ENCODE data around the gene PPP4R3B. TPM values are rescaled to one million over a fixed set of nuclear protein-coding genes. Genes with fewer than 3 reads are reported as not detected.
"Not testable (repeated sequence)": the region's sequence is repeated elsewhere in the genome, so short reads cannot be mapped to it uniquely, and the experiment has no call there.

Gene PPP4R3B
- total RNA-seq, 4 donors from 2014 or later: 30.6 to 71.3 (median 52.6) TPM

DNA sequence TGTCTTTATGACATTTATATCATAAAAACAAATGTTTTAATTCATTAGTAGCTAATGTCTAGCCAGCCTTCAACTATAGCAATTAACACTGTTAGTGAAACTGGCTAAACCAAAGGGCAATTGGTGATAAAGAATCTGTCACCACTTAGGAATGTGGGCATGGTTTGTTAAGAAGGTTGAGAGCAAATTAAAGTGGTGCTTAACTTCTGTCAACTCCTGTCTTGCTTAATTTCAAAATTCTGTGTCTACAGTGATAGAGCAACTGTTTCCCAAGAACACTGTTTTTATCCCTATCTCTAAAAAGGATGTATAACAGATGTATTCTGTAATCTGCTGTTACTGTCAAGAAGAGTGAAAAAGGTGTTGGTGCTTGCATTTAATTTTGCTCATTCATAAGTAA lies 61.4 kb downstream of the PPP4R3B start:
- Histone ChIP-seq H3K9me3 (peaks cover 0 to 2% (median 0%) of the 10 kb centered on the region in 3 donors), H3K27me3 (no peaks in the 10 kb centered on the region), H3K4me1 (peaks cover 0 to 7% (median 0%) of the 10 kb centered on the region in 3 donors), H3K36me3 (peaks cover 8 to 100% (median 16%) of the 10 kb centered on the region in 3 donors), H3K27ac (no peak overlapping the region), H3K4me3 (no peak overlapping the region)
- TF ChIP-seq POLR2A (IDR thresholded peaks at IDR 0.05): no peak
- TF ChIP-seq, protein P1, sequence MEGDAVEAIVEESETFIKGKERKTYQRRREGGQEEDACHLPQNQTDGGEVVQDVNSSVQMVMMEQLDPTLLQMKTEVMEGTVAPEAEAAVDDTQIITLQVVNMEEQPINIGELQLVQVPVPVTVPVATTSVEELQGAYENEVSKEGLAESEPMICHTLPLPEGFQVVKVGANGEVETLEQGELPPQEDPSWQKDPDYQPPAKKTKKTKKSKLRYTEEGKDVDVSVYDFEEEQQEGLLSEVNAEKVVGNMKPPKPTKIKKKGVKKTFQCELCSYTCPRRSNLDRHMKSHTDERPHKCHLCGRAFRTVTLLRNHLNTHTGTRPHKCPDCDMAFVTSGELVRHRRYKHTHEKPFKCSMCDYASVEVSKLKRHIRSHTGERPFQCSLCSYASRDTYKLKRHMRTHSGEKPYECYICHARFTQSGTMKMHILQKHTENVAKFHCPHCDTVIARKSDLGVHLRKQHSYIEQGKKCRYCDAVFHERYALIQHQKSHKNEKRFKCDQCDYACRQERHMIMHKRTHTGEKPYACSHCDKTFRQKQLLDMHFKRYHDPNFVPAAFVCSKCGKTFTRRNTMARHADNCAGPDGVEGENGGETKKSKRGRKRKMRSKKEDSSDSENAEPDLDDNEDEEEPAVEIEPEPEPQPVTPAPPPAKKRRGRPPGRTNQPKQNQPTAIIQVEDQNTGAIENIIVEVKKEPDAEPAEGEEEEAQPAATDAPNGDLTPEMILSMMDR (IDR thresholded peaks at IDR 0.05): no peak
- no peak for DNase-seq
- intact Hi-C loops (cut with DNase I): no loop called here

DNA sequence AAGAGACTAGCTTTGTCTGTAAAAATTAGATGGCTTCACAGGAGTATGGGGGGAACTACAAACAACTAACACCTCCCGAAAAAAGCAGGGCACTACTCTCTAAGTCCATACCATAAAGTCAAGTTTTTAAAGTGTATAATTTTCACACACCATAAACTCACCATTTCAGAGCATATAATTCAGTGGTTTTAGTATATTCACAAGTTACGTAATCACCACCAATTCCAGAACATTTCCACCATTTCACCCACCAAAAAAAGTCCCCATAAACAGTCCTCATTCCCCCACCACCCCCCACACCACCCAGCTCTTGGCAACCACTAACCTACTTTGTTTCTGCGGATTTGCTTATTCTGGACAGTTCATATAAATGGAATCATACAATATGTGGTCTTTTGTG lies 64.1 kb downstream of the PPP4R3B start:
- H3K36me3 ChIP-seq: peaks cover 8 to 99% (median 14%) of the 10 kb centered on the region in 3 donors
- WGBS, 2 donors: 94% methylated on average over 3 of the region's 3 CpGs

DNA sequence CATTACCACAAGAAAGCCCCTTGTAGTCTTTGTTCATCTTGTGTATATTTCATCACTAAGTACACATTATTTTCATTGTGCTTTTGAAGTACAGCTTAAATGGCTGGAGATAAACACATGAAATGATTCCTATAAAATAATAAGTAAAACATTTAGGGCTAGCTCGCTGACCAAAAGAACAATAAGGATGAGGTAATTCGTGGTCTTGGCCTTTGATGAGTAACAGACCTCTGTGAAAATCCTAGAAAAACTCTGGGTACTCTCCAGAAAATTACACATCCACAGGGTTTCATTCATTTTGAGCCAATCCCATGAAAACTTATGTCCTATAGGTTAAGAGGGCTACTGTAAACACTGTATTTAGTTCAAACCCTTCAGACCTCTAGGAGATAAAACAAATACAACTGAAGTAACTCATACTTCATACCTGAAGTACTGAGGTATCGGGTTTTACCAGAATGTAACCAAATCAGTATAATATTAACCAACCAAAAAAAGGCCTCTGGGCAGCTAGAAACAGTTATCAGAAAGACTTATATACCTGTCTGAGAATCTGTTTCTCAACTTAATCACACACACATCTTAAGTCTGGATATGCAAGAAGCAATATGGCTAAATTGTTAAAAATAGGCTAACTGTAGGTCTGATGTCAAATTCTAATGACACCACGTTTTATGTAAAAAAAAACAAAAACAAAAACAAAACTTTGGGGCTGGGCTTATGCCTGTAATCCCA lies 66.9 kb downstream of the PPP4R3B start:
- Histone ChIP-seq H3K27ac (no peak overlapping the region), H3K4me3 (no peak overlapping the region), H3K9me3 (no peaks in the 10 kb centered on the region), H3K27me3 (no peaks in the 10 kb centered on the region), H3K4me1 (no peaks in the 10 kb centered on the region), H3K36me3 (peaks cover 0 to 98% (median 2%) of the 10 kb centered on the region in 3 donors)
- 71 to 79% methylated on average over 4 of the region's 4 CpGs for WGBS, 2 donors
- intact Hi-C loops (cut with DNase I): no loop called here
- DNase-seq: no peak
- no peak for TF ChIP-seq POLR2A (IDR thresholded peaks at IDR 0.05)
- TF ChIP-seq, protein P1 (IDR thresholded peaks at IDR 0.05): no peak

More for the DNA sequence above, 64.1 kb downstream of the PPP4R3B start:
- DNase-seq: no peak
- Histone ChIP-seq H3K27ac (no peak overlapping the region), H3K4me3 (no peak overlapping the region), H3K27me3 (no peaks in the 10 kb centered on the region), H3K9me3 (no peaks in the 10 kb centered on the region), H3K4me1 (peaks cover 0 to 7% (median 0%) of the 10 kb centered on the region in 3 donors)
- TF ChIP-seq, protein P1 (IDR thresholded peaks at IDR 0.05): no peak
- no peak for TF ChIP-seq POLR2A (IDR thresholded peaks at IDR 0.05)
- intact Hi-C loops (cut with DNase I): no loop called here

DNA sequence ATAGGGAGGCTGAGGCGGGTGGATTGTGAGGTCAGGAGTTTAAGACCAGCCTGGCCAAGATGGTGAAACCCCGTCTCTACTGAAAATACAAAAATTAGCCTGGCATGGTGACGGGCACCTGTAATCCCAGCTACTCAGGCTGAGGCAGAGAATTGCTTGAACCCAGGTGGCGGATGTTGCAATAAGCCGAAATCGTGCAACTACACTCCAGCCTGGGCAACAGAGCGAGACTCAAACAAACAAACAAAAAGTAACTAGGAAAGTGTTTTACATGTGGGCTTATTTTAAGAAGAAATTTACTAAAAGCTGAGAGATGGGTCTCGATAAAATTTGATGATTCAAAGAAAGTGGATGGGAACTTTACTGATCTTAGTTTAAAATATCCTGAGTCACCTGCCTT lies 69.7 kb downstream of the PPP4R3B start:
- 94 to 95% methylated on average over 8 of the region's 8 CpGs for WGBS, 2 donors
- DNase-seq; H3K27me3 ChIP-seq; H3K27ac ChIP-seq; H3K9me3 ChIP-seq; intact Hi-C loops (cut with DNase I); H3K4me3 ChIP-seq; H3K4me1 ChIP-seq: not testable (repeated sequence)
- peaks cover 0 to 98% (median 0%) of the 10 kb centered on the region in 3 donors for H3K36me3 ChIP-seq

DNA sequence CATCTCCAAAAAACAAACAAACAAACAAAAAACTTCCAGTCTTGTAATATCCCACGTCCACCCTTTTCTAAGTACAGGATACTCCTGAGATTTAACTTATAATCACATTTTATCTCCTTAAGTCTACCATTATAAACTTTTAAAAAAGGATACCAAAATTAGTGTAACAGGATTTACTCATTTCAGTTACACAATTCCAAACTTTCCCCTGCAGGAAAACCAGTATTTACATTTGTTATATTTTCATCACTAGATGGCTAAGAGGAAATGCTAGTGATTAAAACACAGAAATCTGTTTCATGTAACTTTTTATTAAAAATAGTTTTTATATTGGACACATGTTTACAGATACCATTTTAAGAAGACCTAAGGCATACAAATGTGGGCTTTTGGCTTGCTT lies 70.4 kb downstream of the PPP4R3B start:
- Histone ChIP-seq H3K27me3 (no peaks in the 10 kb centered on the region), H3K4me1 (no peaks in the 10 kb centered on the region), H3K4me3 (no peak overlapping the region), H3K9me3 (no peaks in the 10 kb centered on the region), H3K36me3 (peaks cover 0 to 98% (median 0%) of the 10 kb centered on the region in 3 donors), H3K27ac (no peak overlapping the region)
- TF ChIP-seq POLR2A (IDR thresholded peaks at IDR 0.05): no peak
- TF ChIP-seq, protein P1 (IDR thresholded peaks at IDR 0.05): no peak
- no peak for DNase-seq
- WGBS, 2 donors: 84 to 90% methylated on average over 1 of the region's 1 CpG
- intact Hi-C loops (cut with DNase I): no loop called here

All from esophagus squamous epithelium (tissue), 5 donors.